Kidney glomerular epithelial cell (primary cell): Measurements from ENCODE around the gene SAMD14.
A peak's percentile ranks its signal among the peaks of the same experiment; 100 is the strongest.

Experiments used
- DNase-seq: peaks from one replicate; lab custom pipeline; 2025; lab: John Stamatoyannopoulos, UW

Gene SAMD14

DNA sequence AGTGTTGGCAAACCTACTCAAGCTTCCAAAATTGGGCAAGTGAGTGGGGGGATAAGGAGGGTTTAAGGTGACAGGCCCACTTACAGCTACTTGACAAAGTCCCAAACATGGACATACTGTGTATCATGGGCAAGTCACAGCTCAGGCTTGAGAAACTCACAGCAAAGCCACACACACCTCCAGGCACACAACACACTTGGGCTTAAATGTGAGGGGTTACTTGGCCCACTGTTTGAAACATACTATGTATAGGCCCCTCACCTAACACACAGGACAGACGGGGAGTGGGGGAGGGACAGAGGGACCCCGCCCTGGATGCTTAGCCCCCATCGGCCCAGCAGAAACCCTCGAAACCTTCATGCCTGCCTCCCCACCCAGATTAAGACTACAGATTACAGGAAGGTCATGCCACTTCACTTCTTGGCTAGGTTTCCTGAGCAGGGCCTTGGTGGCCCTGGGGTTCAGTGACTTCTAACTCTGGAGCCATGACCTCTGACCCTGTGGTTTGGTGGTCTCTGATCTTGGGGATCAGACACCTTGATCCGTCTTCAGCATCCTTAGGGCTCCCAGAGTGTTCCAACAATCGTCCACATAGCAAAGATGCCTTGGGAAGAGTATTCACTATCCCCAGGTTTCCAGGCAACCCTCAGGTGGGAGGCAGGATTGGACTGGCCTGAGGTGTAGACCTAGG lies 2.3 kb upstream of the SAMD14 start:
- no peak for DNase-seq

DNA sequence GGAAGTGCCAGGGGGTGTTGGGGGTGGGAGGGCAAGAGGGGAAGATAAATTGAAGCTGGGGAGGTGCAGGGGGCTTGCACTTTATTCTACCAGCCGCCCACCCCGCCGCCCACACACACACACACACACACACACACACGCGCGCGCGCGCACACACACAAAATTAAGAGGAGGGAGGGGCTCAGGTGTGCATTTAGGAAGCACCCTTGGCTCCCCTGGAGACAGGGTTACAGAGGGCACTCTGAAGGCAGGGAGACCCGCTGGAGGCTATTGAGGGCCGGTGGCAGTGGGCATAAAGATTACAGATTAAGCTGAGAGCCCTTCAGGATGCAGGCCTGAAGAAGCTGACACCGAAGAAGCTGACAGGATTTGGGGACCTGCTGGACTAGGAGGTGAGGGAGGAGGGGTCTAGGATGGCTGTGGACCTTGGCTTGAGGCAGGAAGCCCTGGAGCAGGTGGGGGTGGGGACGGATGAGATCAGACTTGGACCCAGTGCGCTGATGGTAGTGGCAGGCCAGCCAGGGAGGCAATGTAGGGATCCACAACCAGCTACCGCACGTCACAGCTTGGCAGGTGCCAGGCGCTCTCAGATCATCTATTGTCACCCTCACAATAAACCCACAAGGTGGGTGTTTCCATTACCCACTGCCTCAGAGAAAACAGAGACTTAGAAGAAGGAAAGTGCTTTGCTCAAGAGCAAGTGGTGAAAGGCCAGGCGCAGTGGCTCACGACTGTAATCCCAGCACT lies 772 bp upstream of the SAMD14 start:
- no peak for DNase-seq

DNA sequence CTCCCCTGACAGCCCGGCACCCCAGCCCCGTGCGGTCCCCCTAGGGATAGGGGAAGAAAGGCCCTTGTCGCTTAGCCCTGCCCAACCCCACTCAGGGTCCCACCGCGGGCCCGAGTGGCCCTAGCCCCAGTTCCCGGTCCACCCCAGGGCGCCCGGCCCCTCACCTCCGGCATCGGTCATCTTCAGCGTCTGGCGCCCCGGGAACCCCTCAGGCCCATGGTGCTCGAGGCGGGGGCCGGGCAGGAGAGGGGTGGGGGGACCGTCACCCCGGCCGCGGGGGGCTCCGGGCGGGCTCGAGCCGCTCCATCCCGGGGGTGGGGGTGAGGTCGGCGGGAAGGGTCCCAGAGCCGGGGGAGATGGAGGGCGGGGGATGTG lies 620 bp downstream of the SAMD14 start:
- no peak for DNase-seq

DNA sequence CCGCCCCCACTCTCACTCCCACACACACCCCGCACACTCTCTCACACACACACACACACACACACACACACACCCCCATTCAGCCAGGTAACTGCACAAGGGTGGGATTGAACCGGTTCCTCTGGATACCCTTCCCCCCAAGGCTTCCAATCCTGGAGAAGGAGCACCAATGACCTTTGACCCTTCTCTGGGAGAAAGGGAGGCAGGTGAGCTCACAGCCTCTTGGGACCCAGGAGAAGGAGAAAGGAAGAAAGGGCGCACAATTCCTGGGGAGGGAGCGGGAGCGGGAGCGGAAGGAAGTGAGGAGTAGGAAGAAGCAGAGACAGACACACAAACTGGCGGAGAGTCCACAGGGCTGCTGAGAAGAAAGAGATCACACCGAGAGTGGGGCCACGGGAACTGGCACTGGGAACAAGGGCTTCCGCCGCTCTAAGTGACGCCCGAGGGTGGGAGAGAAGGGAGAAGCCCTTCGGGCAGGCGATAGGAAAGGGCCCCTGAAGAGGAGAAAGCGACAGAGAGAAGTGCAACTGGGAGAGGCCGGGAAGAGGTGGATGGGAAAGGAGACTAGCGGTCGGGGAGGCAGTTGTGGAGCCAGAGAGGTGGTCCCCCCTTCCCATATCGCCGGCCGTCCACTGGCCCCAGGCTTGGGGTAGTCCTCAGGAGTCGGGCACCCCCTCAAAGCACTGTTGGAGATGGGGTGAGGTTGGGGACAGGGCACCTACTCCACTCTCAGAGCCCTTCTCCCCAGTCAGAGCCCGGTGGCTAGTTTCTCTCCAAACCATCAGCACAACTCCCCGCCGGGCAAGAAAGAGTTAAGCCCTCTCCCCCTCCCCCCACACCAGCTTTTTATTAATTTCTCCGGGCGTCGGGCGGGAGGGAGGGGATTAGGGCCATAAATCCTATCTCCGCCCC lies 1.3 kb downstream of the SAMD14 start:
- DNase-seq: no peak

DNA sequence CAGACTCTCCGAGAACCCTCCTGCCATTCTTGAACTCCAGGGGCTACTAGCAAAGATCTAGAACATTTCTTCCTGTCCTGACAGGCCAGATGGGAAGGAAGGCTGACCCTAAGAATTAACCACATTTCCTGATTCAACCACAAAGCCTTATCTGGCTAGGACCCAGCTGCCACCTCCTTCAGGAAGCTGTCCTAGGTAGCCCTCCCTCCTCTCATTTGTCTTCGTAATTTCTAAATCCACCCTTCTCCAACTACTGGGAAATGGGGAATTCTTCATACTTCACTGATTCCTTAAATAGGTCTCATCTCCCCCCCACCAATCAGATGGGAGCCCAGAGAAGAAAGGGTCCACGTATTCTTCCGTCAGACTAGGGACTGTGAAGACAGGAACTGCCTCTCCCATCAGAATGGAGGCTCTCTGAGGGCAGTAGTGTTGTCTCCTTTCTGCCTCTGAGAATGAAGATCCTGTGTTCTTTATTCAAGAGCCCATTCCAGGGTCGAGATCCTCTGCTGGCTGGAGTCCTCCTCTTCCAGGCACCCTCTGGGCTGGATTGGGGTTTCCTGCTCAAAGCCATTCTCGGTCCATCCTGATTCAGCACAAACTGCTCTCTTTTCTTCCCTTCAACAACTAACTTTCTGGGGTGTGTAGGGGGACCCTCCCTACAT lies 2.1 kb downstream of the SAMD14 start:
- DNase-seq: peak; percentile 26

DNA sequence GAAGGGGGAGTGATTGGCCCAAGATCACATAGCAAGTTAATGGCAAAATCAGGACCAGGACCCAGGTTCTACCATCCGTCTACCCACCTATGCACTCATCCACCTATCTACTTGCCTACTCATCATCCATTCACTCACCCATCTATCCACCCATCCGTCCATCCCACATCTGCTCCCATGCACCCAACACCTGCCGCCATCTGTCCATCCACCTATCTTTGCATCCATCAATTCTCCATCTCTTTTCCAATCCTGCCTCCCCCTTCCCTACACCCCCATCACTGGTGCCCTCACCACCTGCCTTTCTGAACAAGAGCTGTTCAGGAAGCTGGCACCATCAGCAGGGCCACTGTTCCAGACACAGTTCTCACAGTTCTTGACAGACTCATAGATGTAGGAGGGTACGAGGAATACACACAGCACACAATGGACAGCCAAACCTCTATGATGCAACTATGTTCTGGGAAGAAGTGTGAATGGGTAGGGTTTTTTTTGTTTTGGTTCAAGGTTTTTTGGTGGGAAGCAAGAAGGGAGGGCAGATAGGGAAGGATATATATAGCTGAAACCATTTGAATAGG lies 4.5 kb downstream of the SAMD14 start:
- no peak for DNase-seq

DNA sequence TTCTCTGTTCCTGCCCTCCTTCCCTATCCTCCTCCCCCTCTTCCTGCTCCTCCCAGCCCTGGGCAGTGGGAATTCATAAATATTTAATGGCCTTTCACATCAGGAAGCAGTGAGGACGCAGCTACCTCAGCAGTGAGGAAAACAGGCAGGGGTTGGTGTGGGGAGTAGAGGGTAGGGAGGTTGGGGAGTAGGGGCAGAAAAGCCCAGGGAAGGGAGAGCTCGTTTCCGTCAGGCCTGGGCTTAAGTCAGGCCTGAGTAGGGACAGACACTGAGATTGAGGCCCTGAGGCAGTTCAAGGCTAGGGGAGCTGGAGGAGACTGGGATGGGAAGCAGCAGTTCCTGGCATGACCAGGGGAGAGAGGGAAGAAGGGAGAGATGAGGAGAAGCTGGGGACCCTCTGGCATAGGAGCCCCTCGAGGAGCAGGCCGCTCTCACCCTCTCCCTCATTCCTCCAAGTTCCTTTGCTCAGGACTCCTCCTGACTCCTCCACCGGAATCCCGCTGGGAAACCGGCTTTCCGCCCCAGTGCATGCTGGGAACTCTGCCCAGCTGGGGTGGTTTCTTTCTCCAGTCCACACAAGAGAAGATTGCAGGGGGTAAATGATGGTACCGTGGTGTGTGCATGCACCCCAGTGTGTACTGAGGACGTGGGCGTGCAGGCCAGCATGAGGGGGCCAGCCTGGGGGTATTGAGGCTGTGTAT lies 6.2 kb downstream of the SAMD14 start:
- DNase-seq: peak; percentile 57

DNA sequence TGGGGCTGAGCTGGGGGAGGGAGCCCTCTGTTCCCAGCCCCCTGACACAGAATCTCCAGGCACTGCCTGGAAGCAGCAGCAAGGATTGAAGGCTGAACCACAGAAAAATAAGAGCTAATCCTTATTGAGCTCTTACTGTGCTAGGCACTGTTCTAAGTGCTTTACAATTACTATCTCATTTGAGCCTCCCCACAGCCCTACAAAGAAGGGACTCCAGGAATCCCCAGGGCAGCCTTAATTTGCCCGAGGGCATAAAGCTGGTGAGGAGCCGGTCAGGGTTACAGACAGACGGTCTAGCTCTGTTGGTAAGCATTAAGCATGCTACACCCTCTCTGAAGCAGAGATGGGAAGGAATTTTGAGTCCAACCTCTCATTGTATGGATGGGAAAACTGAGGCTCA lies 7.0 kb downstream of the SAMD14 start:
- no peak for DNase-seq

DNA sequence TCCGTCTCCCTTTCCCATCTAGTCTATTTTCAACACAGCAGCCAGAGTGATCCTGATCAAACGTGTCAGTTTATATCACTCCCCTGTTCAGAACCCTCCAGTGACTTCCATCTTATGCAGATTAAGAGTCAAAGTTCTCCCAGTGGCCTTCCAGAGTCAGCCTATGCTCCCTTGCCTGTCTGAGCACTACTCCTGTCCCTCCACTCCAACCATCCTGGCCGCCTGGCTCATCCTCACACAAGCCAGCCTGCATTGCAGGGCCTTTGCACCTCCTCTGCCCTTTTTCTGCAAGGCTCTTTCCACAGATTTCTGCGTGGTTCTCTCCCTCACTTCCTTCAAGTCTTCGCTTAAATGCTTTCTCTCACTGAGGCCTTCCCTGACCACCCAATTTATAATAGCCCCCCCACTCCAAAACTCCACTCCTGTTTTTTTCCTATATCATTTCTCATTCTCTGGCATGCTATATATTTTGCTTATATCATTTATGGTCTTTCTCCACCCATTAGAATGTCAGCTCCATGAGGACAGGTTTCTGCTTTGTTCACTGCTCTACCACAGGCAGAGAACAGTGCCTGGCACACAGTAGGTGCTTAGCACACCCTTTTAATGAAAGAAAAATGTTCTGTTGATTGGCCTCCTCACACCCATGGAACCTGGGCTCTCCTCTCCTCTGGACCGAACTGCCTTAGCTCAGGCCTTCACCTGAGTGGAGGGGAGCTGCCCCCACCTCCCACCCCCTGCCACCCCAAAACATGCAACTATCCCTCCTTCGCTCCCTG lies 9.3 kb downstream of the SAMD14 start:
- no peak for DNase-seq

DNA sequence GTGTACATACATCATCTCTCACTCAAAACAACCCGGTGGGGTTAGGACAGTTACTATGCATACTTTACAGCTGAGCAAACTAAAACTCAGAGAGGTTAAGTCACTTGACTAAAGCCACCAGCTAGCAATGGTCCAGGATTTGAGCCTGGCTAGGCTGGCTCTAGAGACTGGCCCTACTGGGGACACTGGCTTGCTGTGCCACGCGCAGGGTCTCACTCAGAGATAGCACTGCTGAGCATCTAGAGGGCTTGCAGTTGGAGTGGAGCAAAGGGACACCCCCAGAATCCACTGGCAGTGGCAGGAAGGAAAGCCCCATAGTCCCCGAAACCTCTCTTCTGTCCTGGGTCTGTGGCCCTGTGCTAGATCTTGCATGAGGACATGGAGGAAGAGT lies 11.1 kb downstream of the SAMD14 start:
- no peak for DNase-seq

DNA sequence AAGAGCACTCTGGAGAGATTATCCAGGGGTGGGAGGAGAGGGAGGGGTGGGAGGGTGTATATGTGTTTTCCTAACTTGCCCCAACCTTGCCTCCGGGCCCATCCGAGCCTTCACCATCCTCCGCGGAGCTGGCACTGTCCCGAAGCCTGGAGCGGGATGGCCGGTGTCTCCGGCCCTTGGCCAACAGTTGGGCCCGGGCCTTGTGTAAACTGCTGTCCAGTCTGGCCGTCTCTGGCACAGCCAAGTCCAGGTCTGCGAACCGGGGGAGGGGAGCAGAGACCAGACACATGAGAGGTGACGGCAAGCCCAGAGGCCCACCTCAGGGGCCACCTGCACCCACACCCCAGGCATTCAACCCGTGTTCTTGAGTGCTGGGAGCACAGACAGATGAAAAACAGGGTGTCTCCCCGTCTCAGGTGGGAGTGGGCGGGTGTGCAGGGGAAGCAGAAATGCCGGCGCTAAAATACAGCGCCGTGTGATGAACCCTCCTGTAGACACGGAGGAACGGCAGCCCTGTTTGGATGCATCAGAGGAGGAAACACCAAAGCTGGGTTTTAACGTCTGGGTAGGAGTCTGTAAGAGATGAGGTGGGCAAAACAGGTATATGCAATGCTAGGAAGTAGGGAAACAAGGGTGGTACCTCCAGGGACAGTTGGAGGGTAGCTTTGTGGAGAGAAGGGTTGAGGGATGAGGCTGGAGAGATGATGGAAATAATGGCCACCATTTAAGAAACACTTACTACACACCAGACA lies 11.7 kb downstream of the SAMD14 start:
- DNase-seq: no peak

DNA sequence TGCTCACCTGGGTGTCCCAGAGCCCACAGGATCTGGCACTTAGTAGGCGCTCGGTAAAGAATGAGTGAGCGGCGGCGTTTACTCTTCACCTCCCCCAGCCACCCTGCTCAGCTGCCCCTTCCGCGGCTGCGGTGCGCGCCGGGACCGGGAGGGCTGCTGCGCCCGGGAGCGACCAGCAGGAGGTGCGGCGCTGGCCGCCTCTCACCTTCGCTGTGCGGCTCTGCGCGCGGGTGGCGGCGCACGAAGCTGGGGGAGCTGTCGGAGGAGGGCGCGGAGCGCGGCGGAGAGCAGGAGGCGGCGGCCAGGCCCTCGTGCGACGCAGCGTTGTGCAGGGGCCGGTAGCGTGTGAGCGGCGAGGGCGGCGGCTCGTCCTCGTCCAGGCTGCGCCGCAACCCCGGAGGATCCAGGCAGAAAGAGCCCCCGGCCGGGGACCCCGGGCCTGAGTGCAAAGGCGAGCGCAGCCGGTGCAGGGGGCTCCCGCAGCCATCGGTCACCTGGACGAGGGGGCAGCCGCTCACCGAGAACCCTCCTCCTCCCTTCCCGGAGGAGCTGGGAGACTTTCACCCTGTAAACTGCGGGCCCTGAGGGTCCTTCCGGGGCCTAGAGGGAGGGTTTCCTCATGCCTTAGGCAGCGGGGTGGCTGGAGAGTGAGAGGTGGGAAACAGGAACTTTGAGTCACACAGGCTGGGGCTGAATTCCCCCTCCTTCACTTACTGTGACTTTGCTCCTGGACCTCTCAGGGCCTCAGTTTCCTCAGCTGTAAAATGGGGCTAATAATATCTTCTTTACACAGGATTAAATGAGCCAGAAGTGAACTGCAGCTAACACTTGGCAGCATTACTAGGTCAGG lies 12.5 kb downstream of the SAMD14 start:
- DNase-seq: no peak

DNA sequence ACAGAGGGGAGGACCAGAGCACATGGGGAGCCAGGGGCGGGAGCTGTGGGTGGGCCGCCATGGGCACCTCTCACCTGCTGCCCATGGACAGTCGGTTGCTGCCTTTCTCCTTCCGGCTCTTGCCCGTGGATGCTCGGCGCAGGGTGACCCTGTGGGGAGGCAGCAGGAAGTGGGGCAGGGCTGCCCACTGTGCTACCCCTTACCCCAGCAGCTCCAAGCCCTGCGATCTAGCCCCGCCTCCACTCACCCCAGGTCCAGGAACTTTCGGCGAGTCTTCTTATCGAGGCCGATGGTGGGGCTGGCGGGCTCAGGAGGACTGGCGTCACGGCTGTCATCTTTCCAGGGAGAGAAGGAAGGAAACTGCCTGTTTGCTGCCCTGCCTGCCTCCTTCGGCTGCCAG lies 14.2 kb downstream of the SAMD14 start:
- DNase-seq: no peak

DNA sequence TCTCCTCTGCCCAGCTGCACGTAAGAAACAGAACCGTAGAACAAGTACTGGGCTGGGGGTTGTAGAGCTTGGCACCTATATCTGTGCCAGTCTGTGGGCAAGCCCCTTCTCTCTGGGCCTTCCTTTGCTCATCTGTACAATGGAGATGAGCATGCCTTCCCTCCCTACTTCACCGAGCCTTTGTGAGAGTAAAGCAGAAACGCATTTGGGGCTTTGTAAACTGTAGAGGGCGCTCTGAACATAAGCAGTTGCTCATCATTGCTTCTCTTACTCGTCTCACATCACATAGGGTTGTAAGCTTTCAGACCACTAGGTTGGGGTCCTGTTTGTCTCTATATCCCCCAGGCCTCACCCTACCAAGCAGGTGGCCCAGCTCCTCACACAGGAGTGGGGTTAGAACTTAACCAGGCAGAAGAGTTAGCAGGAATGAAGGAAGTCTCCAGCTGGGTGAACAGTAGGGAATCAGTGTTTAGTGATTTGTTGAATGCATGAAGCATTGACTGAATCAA lies 15.1 kb downstream of the SAMD14 start:
- DNase-seq: peak; percentile 52

DNA sequence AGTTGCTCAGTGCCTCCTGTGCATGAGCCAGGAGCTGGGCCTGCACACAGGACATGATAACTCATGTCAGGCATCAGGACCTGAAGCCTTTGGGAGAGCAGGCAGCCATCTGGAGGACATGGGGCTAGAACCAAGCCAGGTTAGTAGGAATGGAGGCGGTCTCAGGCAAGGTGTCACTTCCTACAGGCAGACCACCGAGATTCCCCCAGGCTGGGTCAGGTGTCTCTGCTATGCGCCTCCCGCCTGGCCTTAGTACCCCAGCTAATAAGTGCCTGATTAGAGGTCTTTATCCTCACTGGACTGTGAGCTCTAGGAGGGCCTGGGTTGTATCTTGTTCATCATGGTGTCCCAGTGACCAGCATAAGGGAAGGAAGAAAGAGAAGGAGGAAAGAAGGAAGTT lies 15.6 kb downstream of the SAMD14 start:
- DNase-seq: no peak

DNA sequence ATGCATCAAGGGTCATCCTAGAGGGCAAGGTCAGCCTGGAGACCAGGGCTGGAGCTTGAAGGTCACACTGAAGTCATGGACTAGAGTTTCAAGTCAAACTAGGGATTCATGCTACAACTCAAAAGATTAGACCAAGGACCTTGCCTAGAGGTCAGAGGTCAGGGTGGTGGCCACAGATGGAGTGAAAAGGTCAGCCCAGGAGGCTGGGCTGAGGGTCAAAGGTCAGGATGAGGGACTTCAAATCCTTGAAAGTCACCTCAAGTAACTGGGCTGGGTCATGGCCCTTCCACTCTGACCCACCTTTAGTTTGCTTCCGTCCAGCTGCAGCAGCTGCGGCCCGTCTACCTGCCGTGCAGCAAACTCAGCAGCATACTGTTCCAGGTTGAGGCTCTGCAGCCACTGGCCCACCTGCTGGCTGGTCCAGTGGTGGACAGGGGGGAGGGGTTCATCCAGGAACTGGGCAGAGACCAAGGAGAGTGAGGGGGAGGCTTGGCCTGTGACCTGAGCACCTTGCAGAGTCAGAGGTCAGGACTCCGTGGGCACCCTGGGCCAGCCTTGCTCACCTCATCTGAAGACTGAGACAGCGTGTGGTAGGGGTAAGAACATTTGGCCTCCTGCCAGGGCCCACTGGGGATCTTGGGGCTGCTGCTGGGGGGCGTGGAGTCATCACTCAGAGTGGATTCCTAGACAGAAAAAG lies 16.2 kb downstream of the SAMD14 start:
- DNase-seq: no peak

DNA sequence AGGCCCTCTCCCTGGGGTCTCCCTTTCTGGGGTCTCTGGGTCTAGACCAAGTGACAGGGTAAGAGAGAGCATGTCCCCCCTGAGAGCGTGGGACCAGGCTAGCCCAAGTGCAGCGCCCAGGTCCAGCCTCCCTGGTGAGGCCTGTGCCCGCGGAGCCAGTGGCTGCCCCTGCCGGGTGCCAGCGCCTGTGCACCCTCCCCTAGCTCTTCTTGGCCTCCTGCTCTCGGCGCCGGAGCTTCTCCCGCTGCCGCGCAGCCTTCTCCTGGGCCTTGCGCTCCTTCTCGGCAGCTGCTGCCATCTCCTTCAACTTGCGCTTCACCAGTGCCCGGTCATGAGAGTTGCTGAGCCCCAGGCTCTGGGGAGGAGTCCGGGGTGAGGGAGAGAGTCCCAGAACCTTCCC lies 17.3 kb downstream of the SAMD14 start:
- no peak for DNase-seq
